NK-92 (cell line): Measurements from ENCODE around the gene ROR1.
"Not testable (repeated sequence)": the region's sequence is repeated elsewhere in the genome, so short reads cannot be mapped to it uniquely, and the experiment has no call there.

Experiments used
- DNase-seq: peaks from one replicate; lab custom pipeline; 2025; ENCODE audit not compliant: unreplicated experiment; lab: John Stamatoyannopoulos, UW

Gene ROR1

DNA sequence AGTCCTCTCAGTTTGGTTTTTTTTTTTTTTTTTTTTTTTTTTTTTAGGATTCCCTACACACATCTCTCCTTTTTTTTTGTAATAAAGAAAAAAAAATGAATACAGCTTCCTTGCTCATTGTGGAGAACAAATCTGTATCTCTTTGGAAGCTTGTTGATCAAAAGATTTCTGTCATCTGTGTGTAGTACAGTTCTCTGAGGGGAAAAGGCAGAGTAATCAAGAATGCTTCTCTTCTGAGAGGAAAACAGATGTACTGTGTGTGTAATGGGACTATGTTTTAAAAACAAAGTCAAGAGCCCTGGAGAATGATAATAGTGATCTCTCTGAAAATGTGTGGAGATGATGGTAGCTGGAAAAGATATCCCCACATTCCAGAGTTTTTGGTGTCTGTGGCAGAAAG lies 16.5 kb upstream of the ROR1 start:
- DNase-seq: no peak

- no peak for DNase-seq
These were observed 15.0 kb upstream of the ROR1 start for GRCh38 chr1:63758791-63759190.

DNA sequence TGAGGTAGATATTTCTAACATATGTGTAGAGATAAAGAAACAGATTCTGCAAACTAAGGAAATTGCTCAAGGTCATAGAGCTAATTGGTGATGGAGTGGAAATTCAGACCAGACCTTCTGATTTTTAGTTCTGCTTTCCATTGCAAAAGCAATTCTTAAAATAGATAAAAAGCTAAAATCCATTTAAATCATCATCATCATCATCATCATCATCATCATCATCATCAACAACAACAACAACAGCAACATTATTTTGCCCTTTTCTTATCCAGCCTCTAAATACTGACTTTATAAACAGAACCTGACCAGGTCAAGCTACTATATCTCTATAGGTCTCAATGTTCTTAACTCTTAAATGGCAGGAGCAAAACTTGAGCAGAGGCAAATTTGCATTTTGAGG lies 14.0 kb upstream of the ROR1 start:
- no peak for DNase-seq

- no peak for DNase-seq
These were observed 3.4 kb upstream of the ROR1 start for GRCh38 chr1:63770381-63770780.

DNA sequence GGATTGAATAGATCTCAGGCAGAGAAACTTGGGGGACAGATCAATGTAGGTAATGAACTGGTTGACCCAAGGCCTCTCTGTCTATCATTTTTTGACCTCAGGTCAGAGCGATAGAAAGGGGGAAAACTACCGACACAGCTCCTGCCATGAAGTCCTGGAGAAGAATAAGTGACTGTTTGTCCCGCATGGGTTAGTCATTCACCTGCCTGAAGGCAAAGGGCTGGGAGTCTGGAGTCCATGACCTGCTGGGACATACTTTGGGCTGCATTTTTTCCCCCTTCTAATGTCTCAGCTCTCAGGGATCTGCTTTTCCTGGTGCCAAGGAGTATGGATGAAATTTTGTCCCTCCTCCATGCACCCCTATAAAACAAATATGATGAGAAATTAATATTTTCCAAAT lies 1.6 kb upstream of the ROR1 start:
- DNase-seq: no peak

DNA sequence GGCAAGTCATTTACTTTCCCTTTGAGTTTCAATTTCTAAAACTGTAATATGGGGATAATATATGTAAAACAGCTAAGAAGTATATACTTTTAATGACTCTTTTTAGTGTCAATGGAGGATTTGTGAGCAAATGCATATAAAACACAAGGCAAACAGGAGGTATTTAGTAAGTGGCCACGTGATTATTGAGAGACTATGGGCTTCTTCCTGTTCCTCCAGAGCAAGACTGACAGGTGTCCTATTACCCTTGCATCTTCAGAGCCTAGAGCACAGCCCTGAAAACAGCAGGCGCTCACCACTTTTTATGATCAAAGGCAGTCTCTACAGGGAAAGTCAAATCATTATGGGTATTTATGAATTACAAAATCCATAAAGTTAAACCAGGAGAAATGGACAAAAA lies 941 bp upstream of the ROR1 start:
- no peak for DNase-seq

GRCh38 chr1:63773496-63773814 lies 362 bp upstream of the ROR1 start:
- no peak for DNase-seq

GRCh38 chr1:63774617-63775417 lies 1.0 kb downstream of the ROR1 start:
- no peak for DNase-seq

- DNase-seq: no peak
These were observed 1.8 kb downstream of the ROR1 start for GRCh38 chr1:63775418-63776127.

DNA sequence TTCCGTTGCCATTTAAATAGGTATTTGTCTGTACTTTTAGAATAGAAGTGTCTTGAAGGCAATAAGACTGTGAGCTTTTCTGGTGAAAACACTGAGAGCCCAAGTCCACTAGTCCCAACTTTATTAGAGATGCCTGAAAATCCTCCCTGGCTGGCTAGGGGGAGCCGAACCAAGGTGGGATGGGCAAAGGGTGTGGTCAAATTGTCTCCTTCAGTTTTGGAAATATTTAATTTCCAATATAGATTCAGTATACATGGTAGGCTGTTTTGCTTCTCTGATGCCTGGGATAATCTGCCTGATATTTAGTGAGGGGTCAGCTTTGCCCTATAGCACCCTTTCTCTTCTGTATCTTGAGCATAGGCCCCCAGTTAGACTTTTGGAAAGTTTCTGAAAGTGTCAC lies 3.5 kb downstream of the ROR1 start:
- DNase-seq: no peak

GRCh38 chr1:63777965-63778880 lies 4.4 kb downstream of the ROR1 start:
- DNase-seq: no peak

GRCh38 chr1:63779338-63780211 lies 5.8 kb downstream of the ROR1 start:
- DNase-seq: no peak

DNA sequence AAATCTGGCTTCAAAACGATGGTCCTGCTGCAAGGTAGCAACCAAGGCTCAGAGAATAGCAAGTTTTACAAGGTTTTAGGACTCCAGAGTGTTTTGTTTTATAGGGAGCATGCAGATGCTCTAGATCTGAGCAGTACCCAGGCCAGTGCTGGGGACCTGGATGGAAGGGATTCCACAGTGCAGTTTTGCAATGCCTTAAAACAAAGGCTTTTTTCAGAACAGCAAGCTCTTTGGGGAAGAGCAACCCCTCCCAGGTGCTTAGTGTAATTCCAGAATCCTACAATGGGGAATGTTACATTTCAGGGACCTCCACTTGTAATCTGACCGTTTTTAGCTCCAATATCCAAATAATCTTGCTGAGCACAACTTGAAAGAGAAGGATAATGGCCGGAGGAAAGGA lies 6.7 kb downstream of the ROR1 start:
- no peak for DNase-seq

- no peak for DNase-seq
These were observed 9.2 kb downstream of the ROR1 start for GRCh38 chr1:63782982-63783381.

DNA sequence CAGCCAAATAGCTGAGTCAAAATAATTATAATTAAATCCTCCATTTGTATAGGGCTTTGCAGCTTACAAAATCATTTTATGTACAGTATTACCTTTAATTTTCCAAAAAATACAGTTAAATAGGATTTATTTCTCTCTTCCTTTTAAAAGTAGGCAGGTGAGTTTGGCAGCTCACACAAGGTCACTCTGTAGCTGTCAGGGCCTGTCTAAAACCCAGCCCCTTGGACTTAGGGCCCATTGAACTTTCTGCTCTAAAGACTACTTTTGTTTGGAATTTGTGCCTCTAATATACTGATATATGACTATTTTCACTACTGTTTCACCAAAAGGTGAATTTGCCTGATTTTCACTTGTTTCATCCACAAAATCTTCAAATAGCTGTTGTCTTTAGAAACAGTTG lies 10.3 kb downstream of the ROR1 start:
- no peak for DNase-seq

DNA sequence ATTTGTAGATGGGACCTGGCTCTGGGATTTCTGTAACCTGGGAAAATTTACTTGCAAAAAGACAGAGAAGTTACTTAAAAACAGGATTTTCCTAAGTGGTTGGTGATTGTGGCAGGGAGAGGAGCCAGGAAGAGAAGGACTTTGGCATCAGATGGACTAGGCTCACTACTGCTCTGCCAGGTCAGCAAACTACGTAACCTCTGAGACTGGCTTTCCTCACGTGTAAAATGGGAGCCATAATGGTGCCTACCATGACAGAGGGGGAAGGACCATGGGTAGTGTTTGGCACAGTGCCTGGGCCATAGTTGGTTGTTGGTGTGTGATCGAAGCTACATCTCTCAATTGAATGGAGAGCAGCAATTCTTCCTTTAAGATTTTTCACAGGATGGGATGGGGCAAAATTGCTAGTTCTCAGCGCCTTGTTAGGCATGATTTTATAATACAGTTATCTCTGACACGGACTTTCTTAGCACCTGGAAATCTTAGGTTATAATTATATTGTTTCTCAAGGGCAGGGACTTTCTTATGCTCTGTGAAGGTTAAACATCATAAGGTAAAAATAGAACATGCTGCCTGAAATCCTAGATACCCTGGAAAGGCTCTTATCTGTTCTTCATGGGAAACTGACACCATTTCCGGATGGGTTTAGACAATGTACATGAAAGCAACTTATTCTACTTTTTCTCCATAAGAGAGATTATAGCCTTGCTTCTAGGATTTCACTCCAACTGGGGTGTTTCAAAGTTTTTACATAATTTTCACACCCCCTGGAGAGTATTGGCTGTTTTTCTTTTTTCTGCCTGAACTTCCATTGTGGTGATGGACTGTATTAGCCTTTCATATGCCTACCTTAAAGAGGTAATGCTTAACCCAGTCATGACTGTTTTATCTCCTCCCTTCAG lies 10.9 kb downstream of the ROR1 start:
- no peak for DNase-seq

DNA sequence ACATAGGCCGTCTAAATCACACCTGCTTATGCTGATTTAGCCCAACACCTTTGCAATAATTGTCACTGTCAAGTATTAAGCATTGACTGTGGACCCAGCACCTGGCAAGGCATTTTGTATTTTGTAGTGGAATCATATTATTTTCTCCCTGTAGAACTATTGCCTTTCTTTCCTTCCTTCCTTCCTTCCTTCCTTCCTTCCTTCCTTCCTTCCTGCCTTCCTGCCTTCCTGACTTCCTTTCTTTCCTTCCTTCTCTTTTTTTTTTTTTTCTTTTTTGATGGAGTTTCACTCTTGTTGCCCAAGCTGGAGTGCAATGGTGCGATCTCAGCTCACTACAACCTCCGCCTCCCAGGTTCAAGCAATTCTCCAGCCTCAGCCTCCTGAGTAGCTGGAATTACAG lies 13.5 kb downstream of the ROR1 start:
- not testable (repeated sequence) for DNase-seq

GRCh38 chr1:63787875-63788274 lies 14.1 kb downstream of the ROR1 start:
- no peak for DNase-seq

- DNase-seq: no peak
These were observed 16.2 kb downstream of the ROR1 start for GRCh38 chr1:63789856-63790605.
